ENCODE results near the gene NBAS. TPM values are rescaled to one million over a fixed set of nuclear protein-coding genes. Genes with fewer than 3 reads are reported as not detected.

NBAS gene
- total RNA-seq, 4 donors from 2014 or later: 22.8 to 32.0 (median 23.7) TPM

GRCh38 chr2:15155959-15156574, 405.1 kb downstream of the NBAS start:
- 70 to 73% methylated on average over 7 of the region's 7 CpGs for WGBS, 2 donors
- no peak for TF ChIP-seq CTCF (IDR thresholded peaks at IDR 0.05)
- no peak for TF ChIP-seq POLR2A (IDR thresholded peaks at IDR 0.05)
- no peaks in the 10 kb centered on the region for H3K9me3 ChIP-seq
- no peak for DNase-seq
- H3K4me1 ChIP-seq: peaks cover 7 to 19% (median 10%) of the 10 kb centered on the region in 3 donors
- no peaks in the 10 kb centered on the region for H3K27me3 ChIP-seq
- no peak overlapping the region for H3K4me3 ChIP-seq
- no peaks in the 10 kb centered on the region for H3K36me3 ChIP-seq
- intact Hi-C loops (cut with DNase I): no loop called here
- no peak overlapping the region for H3K27ac ChIP-seq

GRCh38 chr2:15154297-15154696, 406.8 kb downstream of the NBAS start:
- no peak overlapping the region for H3K4me3 ChIP-seq
- DNase-seq: no peak
- H3K9me3 ChIP-seq: no peaks in the 10 kb centered on the region
- no peaks in the 10 kb centered on the region for H3K36me3 ChIP-seq
- 71 to 73% methylated on average over 5 of the region's 5 CpGs for WGBS, 2 donors
- H3K4me1 ChIP-seq: peaks cover 0 to 3% (median 0%) of the 10 kb centered on the region in 3 donors
- intact Hi-C loops (cut with DNase I): no loop called here
- H3K27me3 ChIP-seq: no peaks in the 10 kb centered on the region
- TF ChIP-seq CTCF (IDR thresholded peaks at IDR 0.05): no peak
- no peak for TF ChIP-seq POLR2A (IDR thresholded peaks at IDR 0.05)
- no peak overlapping the region for H3K27ac ChIP-seq

GRCh38 chr2:15152382-15152781, 408.8 kb downstream of the NBAS start:
- Histone ChIP-seq H3K27ac (no peak overlapping the region), H3K27me3 (no peaks in the 10 kb centered on the region), H3K4me1 (no peaks in the 10 kb centered on the region), H3K4me3 (no peak overlapping the region), H3K36me3 (no peaks in the 10 kb centered on the region), H3K9me3 (no peaks in the 10 kb centered on the region)
- no peak for TF ChIP-seq POLR2A (IDR thresholded peaks at IDR 0.05)
- no peak for TF ChIP-seq CTCF (IDR thresholded peaks at IDR 0.05)
- WGBS, 2 donors: 84 to 89% methylated on average over 3 of the region's 3 CpGs
- no peak for DNase-seq
- intact Hi-C loops (cut with DNase I): no loop called here

- Histone ChIP-seq H3K4me3 (no peak overlapping the region), H3K27me3 (no peaks in the 10 kb centered on the region), H3K9me3 (no peaks in the 10 kb centered on the region), H3K4me1 (no peaks in the 10 kb centered on the region), H3K36me3 (no peaks in the 10 kb centered on the region), H3K27ac (no peak overlapping the region)
- DNase-seq: no peak
- 85 to 95% methylated on average over 2 of the region's 2 CpGs for WGBS, 2 donors
- intact Hi-C loops (cut with DNase I): no loop called here
- TF ChIP-seq POLR2A (IDR thresholded peaks at IDR 0.05) (no peak), CTCF (IDR thresholded peaks at IDR 0.05) (no peak)
Observed at GRCh38 chr2:15149063-15149462, 412.1 kb downstream of the NBAS start.

GRCh38 chr2:15147591-15147990, 413.5 kb downstream of the NBAS start:
- WGBS, 2 donors: 64 to 71% methylated on average over 6 of the region's 6 CpGs
- Histone ChIP-seq H3K36me3 (no peaks in the 10 kb centered on the region), H3K4me3 (no peak overlapping the region), H3K27me3 (no peaks in the 10 kb centered on the region), H3K9me3 (no peaks in the 10 kb centered on the region), H3K4me1 (peaks cover 0 to 2% (median 0%) of the 10 kb centered on the region in 3 donors), H3K27ac (no peak overlapping the region)
- no peak for TF ChIP-seq CTCF (IDR thresholded peaks at IDR 0.05)
- TF ChIP-seq POLR2A (IDR thresholded peaks at IDR 0.05): no peak
- no peak for DNase-seq
- intact Hi-C loops (cut with DNase I): no loop called here

Measured in esophagus squamous epithelium (tissue), 5 donors.